Measurements from ENCODE around the gene SNX32.

Gene SNX32

GRCh38 chr11:65793625-65794400, 40.0 kb upstream of the SNX32 start:
- Histone ChIP-seq H3K4me3 (ENCODE audit: low read length) (no peak overlapping the region), H3K36me3 (ENCODE audit: control insufficient read depth, low read length) (no peaks in the 10 kb centered on the region), H4K20me1 (ENCODE audit: control insufficient read depth, insufficient read depth, low read depth, low read length) (no peaks in the 10 kb centered on the region), H3K27ac (ENCODE audit: low read depth, low read length) (no peak overlapping the region), H3K4me2 (ENCODE audit: low read length) (no peak overlapping the region), H3K79me2 (ENCODE audit: control insufficient read depth, low read length) (no peaks in the 10 kb centered on the region), H3K4me1 (ENCODE audit: control insufficient read depth, low read length) (peaks cover 18% of the 10 kb centered on the region), H3K9me2 (replicated peaks; ENCODE audit: control insufficient read depth, low read length) (no peaks in the 10 kb centered on the region), H3K9me3 (ENCODE audit: control insufficient read depth, insufficient read depth, low read length) (no peaks in the 10 kb centered on the region), H3F3A (ENCODE audit: control insufficient read depth, insufficient read depth) (no peaks in the 10 kb centered on the region), H3K27me3 (ENCODE audit: control insufficient read depth, low read length) (peaks cover 21% of the 10 kb centered on the region)
- no peak for TF ChIP-seq EZH2phosphoT487 (IDR thresholded peaks at IDR 0.05; ENCODE audit: borderline replicate concordance, low read length)
- TF ChIP-seq CTCF (IDR thresholded peaks at IDR 0.05; ENCODE audit: low read depth, low read length, poor library complexity, severe bottlenecking) = no peak

GRCh38 chr11:65794570-65795510, 38.9 kb upstream of the SNX32 start:
- Histone ChIP-seq H3K9me2 (replicated peaks; ENCODE audit: control insufficient read depth, low read length) (no peaks in the 10 kb centered on the region), H3K79me2 (ENCODE audit: control insufficient read depth, low read length) (no peaks in the 10 kb centered on the region), H3K4me2 (ENCODE audit: low read length) (no peak overlapping the region), H3K4me3 (ENCODE audit: low read length) (no peak overlapping the region), H4K20me1 (ENCODE audit: control insufficient read depth, insufficient read depth, low read depth, low read length) (no peaks in the 10 kb centered on the region), H3K4me1 (ENCODE audit: control insufficient read depth, low read length) (peaks cover 12% of the 10 kb centered on the region), H3K27me3 (ENCODE audit: control insufficient read depth, low read length) (peaks cover 12% of the 10 kb centered on the region), H3K9me3 (ENCODE audit: control insufficient read depth, insufficient read depth, low read length) (no peaks in the 10 kb centered on the region), H3F3A (ENCODE audit: control insufficient read depth, insufficient read depth) (no peaks in the 10 kb centered on the region), H3K27ac (ENCODE audit: low read depth, low read length) (no peak overlapping the region), H3K36me3 (ENCODE audit: control insufficient read depth, low read length) (no peaks in the 10 kb centered on the region)
- TF ChIP-seq CTCF (IDR thresholded peaks at IDR 0.05; ENCODE audit: low read depth, low read length, poor library complexity, severe bottlenecking) (no peak), EZH2phosphoT487 (IDR thresholded peaks at IDR 0.05; ENCODE audit: borderline replicate concordance, low read length) (no peak)

- Histone ChIP-seq H3K27me3 (ENCODE audit: control insufficient read depth, low read length) (peaks cover 13% of the 10 kb centered on the region; the same call in 1 of the 2 replicates), H3K9me2 (replicated peaks; ENCODE audit: control insufficient read depth, low read length) (no peaks in the 10 kb centered on the region), H3K9me3 (ENCODE audit: control insufficient read depth, insufficient read depth, low read length) (no peaks in the 10 kb centered on the region), H4K20me1 (ENCODE audit: control insufficient read depth, insufficient read depth, low read depth, low read length) (no peaks in the 10 kb centered on the region), H3K79me2 (ENCODE audit: control insufficient read depth, low read length) (no peaks in the 10 kb centered on the region), H3F3A (ENCODE audit: control insufficient read depth, insufficient read depth) (no peaks in the 10 kb centered on the region), H3K4me1 (ENCODE audit: control insufficient read depth, low read length) (peaks cover 3% of the 10 kb centered on the region), H3K36me3 (ENCODE audit: control insufficient read depth, low read length) (no peaks in the 10 kb centered on the region), H3K4me3 (ENCODE audit: low read length) (no peak overlapping the region), H3K4me2 (ENCODE audit: low read length) (no peak overlapping the region), H3K27ac (ENCODE audit: low read depth, low read length) (no peak overlapping the region)
- no peak for TF ChIP-seq CTCF (IDR thresholded peaks at IDR 0.05; ENCODE audit: low read depth, low read length, poor library complexity, severe bottlenecking)
- no peak for TF ChIP-seq EZH2phosphoT487 (IDR thresholded peaks at IDR 0.05; ENCODE audit: borderline replicate concordance, low read length)
These were observed 36.8 kb upstream of the SNX32 start for GRCh38 chr11:65796726-65797601.
